ENCODE measurements around the gene SLC47A2. TPM values are rescaled to one million over a fixed set of nuclear protein-coding genes. Genes with fewer than 3 reads are reported as not detected.
A peak's percentile ranks its signal among the peaks of the same experiment; 100 is the strongest.

The SLC47A2 gene
- total and polyA plus RNA-seq, 2 of the 13 experiments (the other 11 are each of a cell fraction or from before 2014, with no cell fraction given): 0.04 TPM; not detected in 1

- no peak for TF ChIP-seq TERF1 (CRISPR knock-in tag; IDR thresholded peaks at IDR 0.05)
- TF ChIP-seq TRIM24 (CRISPR knock-in tag; IDR thresholded peaks at IDR 0.05): no peak
- TF ChIP-seq ZNF382 (CRISPR knock-in tag; IDR thresholded peaks at IDR 0.05; ENCODE audit: borderline replicate concordance): no peak
- TF ChIP-seq SMAD9 (CRISPR knock-in tag; IDR thresholded peaks at IDR 0.05): 0 out of 2 replicates have a peak, but pooled peaks have one; percentile 56
- no peak for TF ChIP-seq CC2D1A (CRISPR knock-in tag; IDR thresholded peaks at IDR 0.05)
- no peak for TF ChIP-seq RFX5 (IDR thresholded peaks at IDR 0.05; ENCODE audit: low read depth, low read length)
- TF ChIP-seq FOXK1 (CRISPR knock-in tag; IDR thresholded peaks at IDR 0.05; ENCODE audit: borderline replicate concordance, low read depth): peak; percentile 76
- TF ChIP-seq ZNF407 (CRISPR knock-in tag; IDR thresholded peaks at IDR 0.05; ENCODE audit: not compliant biosample characterization): peak; percentile 26
- no peak for TF ChIP-seq ZNF713 (CRISPR knock-in tag; IDR thresholded peaks at IDR 0.05)
- 0 out of 2 replicates have a peak, but pooled peaks have one; percentile 57 for TF ChIP-seq ZSCAN5A (CRISPR knock-in tag; IDR thresholded peaks at IDR 0.05; ENCODE audit: borderline replicate concordance)
- TF ChIP-seq ZSCAN29 (CRISPR knock-in tag; conservative IDR thresholded peaks at IDR 0.05): peak; percentile 77; the same call in 1 of the 2 replicates
- peak; percentile 90 for TF ChIP-seq DR1 (CRISPR knock-in tag; IDR thresholded peaks at IDR 0.05)
- TF ChIP-seq ZNF616 (CRISPR knock-in tag; IDR thresholded peaks at IDR 0.05; ENCODE audit: low read depth): peak; percentile 88; the same call in 1 of the 2 replicates
- peak; percentile 77; the same call in 1 of the 2 replicates for TF ChIP-seq TEF (CRISPR knock-in tag; IDR thresholded peaks at IDR 0.05)
- TF ChIP-seq ZNF337 (CRISPR knock-in tag; IDR thresholded peaks at IDR 0.05; ENCODE audit: borderline replicate concordance, low read depth): peak; percentile 59; the same call in 1 of the 2 replicates
- TF ChIP-seq ZEB1 (IDR thresholded peaks at IDR 0.05; ENCODE audit: insufficient replicate concordance, low read depth): peak; percentile 73
Measured at GRCh38 chr17:19648475-19649273, 67.7 kb downstream of the SLC47A2 start, which contains the start of gene ALDH3A2 (continued).
